OCI-LY7 (cell line): ENCODE data around the gene SASH1.

Source experiments
- CTCF ChIP-seq: fragments of 200-600 bp; sonication (generic); conservative IDR thresholded peaks from 2 replicates; pipeline ENCODE4 v1.5.1; 2014; ENCODE audit warnings: mild to moderate bottlenecking, antibody characterized with exemption, low read length, moderate library complexity, mixed read lengths
- EZH2phosphoT487 ChIP-seq: fragments of 200-600 bp; sonication (generic); IDR thresholded peaks from 2 replicates; pipeline ENCODE4 v1.6.1; 2018; ENCODE audit warnings: low read depth, borderline replicate concordance, mild to moderate bottlenecking, mixed run types, antibody characterized with exemption, low read length, moderate library complexity, mixed read lengths

- TF ChIP-seq CTCF (no peak), EZH2phosphoT487 (no peak)
These were observed 180.4 kb downstream of the SASH1 start for GRCh38 chr6:148523048-148523447.
